Suprapubic skin (tissue), 4 donors: ENCODE results near the gene KDSR. TPM values are rescaled to one million over a fixed set of nuclear protein-coding genes. Genes with fewer than 3 reads are reported as not detected.

Experiments used
- DNase-seq, 2 donors: peaks; one replicate each; pipeline ENCODE4 v3.0.0-alpha.2; 2019; ENCODE audit warnings: low spot score in 2 of 2
- H3K27ac ChIP-seq: fragments of 200-600 bp; sonication (generic); one replicate; pipeline ENCODE4 v1.5.1; 2019
- H3K27me3 ChIP-seq: fragments of 200-600 bp; sonication (generic); one replicate; pipeline ENCODE4 v1.5.1; 2019
- H3K36me3 ChIP-seq: fragments of 200-600 bp; sonication (generic); one replicate; pipeline ENCODE4 v1.5.1; 2019
- H3K4me1 ChIP-seq: fragments of 200-600 bp; sonication (generic); one replicate; pipeline ENCODE4 v1.5.1; 2019
- H3K4me3 ChIP-seq: fragments of 200-600 bp; sonication (generic); one replicate; pipeline ENCODE4 v1.5.1; 2019; ENCODE audit warnings: mild to moderate bottlenecking
- H3K9me3 ChIP-seq: fragments of 200-600 bp; sonication (generic); one replicate; pipeline ENCODE4 v1.5.1; 2019
- CTCF ChIP-seq, 2 donors: fragments of 200-600 bp in 1 of 2; fragments of 450-650 bp in 1 of 2; sonication (generic) in 1 of 2; IDR thresholded peaks; one replicate each; pipeline ENCODE4 v1.5.1; 2016 to 2019; ENCODE audit warnings: antibody characterized with exemption in 2 of 2, mild to moderate bottlenecking in 1 of 2, moderate library complexity in 1 of 2
- EP300 ChIP-seq: sonication (generic); formaldehyde crosslinking; IDR thresholded peaks from one replicate; pipeline ENCODE4 v1.6.1; 2017; ENCODE audit warnings: antibody characterized with exemption
- POLR2A ChIP-seq, 2 donors: fragments of 450-650 bp; IDR thresholded peaks; one replicate each; pipeline ENCODE4 v1.6.1; 2017; ENCODE audit warnings: antibody characterized with exemption in 2 of 2, mild to moderate bottlenecking in 2 of 2, moderate library complexity in 2 of 2
- POLR2AphosphoS5 ChIP-seq, 3 donors: sonication (generic); formaldehyde crosslinking; IDR thresholded peaks; one replicate each; pipeline ENCODE4 v1.6.1; 2017; ENCODE audit warnings: antibody characterized with exemption in 3 of 3
- WGBS: methylation state at CpG from one replicate; pipeline ENCODE4 v1.1.5; 2018; 5-methylcytosine and 5-hydroxymethylcytosine counted together
- total RNA-seq, 4 donors: library from RNA; depleted of rRNA; stranded (reverse); fragments of >200 nt; gene quantifications; one replicate each; pipeline ENCODE4 v1.1.0, GENCODE V29; 2016

The KDSR gene
- total RNA-seq, 4 donors from 2014 or later, result 65.4 to 115 (median 79.7) TPM

- no peaks in the 10 kb centered on the region for H3K27me3 ChIP-seq
- WGBS, result 47% methylated on average over 4 of the region's 4 CpGs
- H3K4me3 ChIP-seq, result no peak overlapping the region
- DNase-seq, result no peak
- peaks cover 48% of the 10 kb centered on the region for H3K4me1 ChIP-seq
- no peaks in the 10 kb centered on the region for H3K9me3 ChIP-seq
- no peaks in the 10 kb centered on the region for H3K36me3 ChIP-seq
- no peak overlapping the region for H3K27ac ChIP-seq
- TF ChIP-seq POLR2A (IDR thresholded peaks at IDR 0.05) (no peak), POLR2AphosphoS5 (IDR thresholded peaks at IDR 0.05) (no peak), CTCF (IDR thresholded peaks at IDR 0.05) (no peak), EP300 (no peak)
These were observed 52.8 kb downstream of the KDSR start for GRCh38 chr18:63314062-63314790.

GRCh38 chr18:63313396-63313917 lies 53.5 kb downstream of the KDSR start:
- no peaks in the 10 kb centered on the region for H3K36me3 ChIP-seq
- WGBS, result 75% methylated on average over 5 of the region's 5 CpGs
- no peak for DNase-seq
- TF ChIP-seq POLR2A (IDR thresholded peaks at IDR 0.05) (no peak), CTCF (IDR thresholded peaks at IDR 0.05) (no peak), POLR2AphosphoS5 (IDR thresholded peaks at IDR 0.05) (no peak), EP300 (no peak)
- peaks cover 41% of the 10 kb centered on the region for H3K4me1 ChIP-seq
- H3K9me3 ChIP-seq, result no peaks in the 10 kb centered on the region
- no peaks in the 10 kb centered on the region for H3K27me3 ChIP-seq
- H3K27ac ChIP-seq, result no peak overlapping the region
- no peak overlapping the region for H3K4me3 ChIP-seq

GRCh38 chr18:63312737-63313395 lies 54.1 kb downstream of the KDSR start:
- Histone ChIP-seq H3K4me3 (no peak overlapping the region), H3K27me3 (no peaks in the 10 kb centered on the region), H3K27ac (no peak overlapping the region), H3K4me1 (peaks cover 35% of the 10 kb centered on the region), H3K36me3 (no peaks in the 10 kb centered on the region), H3K9me3 (no peaks in the 10 kb centered on the region)
- DNase-seq, result no peak
- WGBS, result 68% methylated on average over 5 of the region's 5 CpGs
- TF ChIP-seq POLR2A (IDR thresholded peaks at IDR 0.05) (no peak), EP300 (no peak), POLR2AphosphoS5 (IDR thresholded peaks at IDR 0.05) (no peak), CTCF (IDR thresholded peaks at IDR 0.05) (no peak)

- H3K27me3 ChIP-seq, result no peaks in the 10 kb centered on the region
- peaks cover 26% of the 10 kb centered on the region for H3K4me1 ChIP-seq
- TF ChIP-seq CTCF (IDR thresholded peaks at IDR 0.05) (no peak), EP300 (no peak), POLR2A (IDR thresholded peaks at IDR 0.05) (no peak)
- DNase-seq, result no peak
- H3K36me3 ChIP-seq, result no peaks in the 10 kb centered on the region
- WGBS, result 92% methylated on average over 3 of the region's 3 CpGs
- H3K9me3 ChIP-seq, result no peaks in the 10 kb centered on the region
- H3K4me3 ChIP-seq, result no peak overlapping the region
- no peak overlapping the region for H3K27ac ChIP-seq
These were observed 55.0 kb downstream of the KDSR start for GRCh38 chr18:63312019-63312409.
